OCI-LY7 (cell line): ENCODE measurements around the gene CIDEA.
"Not testable (repeated sequence)": the region's sequence is repeated elsewhere in the genome, so short reads cannot be mapped to it uniquely, and the experiment has no call there.

ENCODE experiments used
- EZH2phosphoT487 ChIP-seq: fragments of 200-600 bp; sonication (generic); IDR thresholded peaks from 2 replicates; pipeline ENCODE4 v1.6.1; 2018; ENCODE audit warnings: low read depth, borderline replicate concordance, mild to moderate bottlenecking, mixed run types, antibody characterized with exemption, low read length, moderate library complexity, mixed read lengths
- TF ChIP-seq, protein P1 (sequence below): fragments of 200-600 bp; sonication (generic); conservative IDR thresholded peaks from 2 replicates; pipeline ENCODE4 v1.5.1; 2014; ENCODE audit warnings: mild to moderate bottlenecking, antibody characterized with exemption, low read length, moderate library complexity, mixed read lengths

DNA sequence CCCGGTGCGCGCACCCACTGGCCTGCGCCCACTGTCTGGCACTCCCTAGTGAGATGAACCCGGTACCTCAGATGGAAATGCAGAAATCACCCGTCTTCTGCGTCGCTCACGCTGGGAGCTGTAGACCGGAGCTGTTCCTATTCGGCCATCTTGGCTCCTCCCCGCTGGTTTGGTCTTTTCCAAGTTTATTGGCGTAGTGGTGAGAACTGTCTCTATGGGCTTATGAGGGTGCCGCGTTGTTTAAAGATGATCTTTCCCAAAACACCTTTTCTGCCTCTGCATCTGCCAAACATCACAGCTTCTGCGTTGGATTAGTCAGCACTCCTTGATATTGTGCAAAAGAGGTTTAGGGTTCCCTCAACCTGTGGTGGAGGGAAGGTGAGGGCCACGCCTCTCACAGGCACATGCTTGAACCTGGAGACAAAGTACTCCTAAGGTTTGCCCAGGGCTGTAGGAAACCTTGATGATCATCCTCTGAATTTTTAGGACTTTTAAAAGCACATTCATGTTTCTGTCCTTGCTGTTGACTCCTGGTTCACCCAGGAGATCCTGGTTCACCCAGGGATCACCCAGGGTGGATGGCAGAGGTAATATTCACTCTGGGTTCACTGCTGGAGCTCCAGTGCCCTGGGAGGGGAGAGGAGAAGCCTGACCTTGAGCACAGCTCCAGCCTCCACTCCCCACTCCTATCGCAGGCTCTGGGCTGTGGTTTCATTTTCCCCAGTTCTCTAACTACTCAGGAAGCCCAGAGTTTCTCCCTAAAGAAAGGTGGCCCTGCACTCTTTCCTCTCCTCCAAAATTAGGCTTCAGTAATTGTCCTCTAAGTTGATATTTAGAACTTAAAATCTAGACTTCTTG, 45.6 kb upstream of the CIDEA start:
- TF ChIP-seq, protein P1, sequence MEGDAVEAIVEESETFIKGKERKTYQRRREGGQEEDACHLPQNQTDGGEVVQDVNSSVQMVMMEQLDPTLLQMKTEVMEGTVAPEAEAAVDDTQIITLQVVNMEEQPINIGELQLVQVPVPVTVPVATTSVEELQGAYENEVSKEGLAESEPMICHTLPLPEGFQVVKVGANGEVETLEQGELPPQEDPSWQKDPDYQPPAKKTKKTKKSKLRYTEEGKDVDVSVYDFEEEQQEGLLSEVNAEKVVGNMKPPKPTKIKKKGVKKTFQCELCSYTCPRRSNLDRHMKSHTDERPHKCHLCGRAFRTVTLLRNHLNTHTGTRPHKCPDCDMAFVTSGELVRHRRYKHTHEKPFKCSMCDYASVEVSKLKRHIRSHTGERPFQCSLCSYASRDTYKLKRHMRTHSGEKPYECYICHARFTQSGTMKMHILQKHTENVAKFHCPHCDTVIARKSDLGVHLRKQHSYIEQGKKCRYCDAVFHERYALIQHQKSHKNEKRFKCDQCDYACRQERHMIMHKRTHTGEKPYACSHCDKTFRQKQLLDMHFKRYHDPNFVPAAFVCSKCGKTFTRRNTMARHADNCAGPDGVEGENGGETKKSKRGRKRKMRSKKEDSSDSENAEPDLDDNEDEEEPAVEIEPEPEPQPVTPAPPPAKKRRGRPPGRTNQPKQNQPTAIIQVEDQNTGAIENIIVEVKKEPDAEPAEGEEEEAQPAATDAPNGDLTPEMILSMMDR = not testable (repeated sequence)
- TF ChIP-seq EZH2phosphoT487 = not testable (repeated sequence)
